ENCODE data around the gene CAMK2D. TPM values are rescaled to one million over a fixed set of nuclear protein-coding genes. Genes with fewer than 3 reads are reported as not detected.
"Not testable (repeated sequence)": the region's sequence is repeated elsewhere in the genome, so short reads cannot be mapped to it uniquely, and the experiment has no call there.

The CAMK2D gene
- total RNA-seq, 2 donors from 2014 or later: 132 to 187 TPM

DNA sequence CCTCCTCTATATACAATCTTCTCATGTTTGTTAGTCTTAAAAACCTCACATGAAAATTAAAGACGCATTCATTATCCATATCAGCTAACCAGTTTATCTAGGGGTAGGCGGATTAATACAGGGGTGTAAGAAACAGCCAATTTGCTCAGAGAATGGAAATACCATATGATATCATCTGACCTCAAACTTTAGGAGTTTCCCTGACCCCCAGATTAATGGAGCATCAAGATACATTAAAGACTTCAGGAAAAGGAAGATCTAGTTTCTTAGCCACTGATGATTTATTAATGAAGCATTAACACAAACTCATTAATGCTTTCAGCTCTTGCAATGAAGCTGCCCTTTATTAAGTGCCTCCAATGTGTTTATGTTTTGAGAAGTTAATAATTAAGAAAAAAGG, 67.5 kb downstream of the CAMK2D start:
- Histone ChIP-seq H3K27me3 (no peaks in the 10 kb centered on the region), H3K4me3 (no peak overlapping the region), H3K36me3 (no peaks in the 10 kb centered on the region), H3K4me1 (peaks cover 0 to 64% of the 10 kb centered on the region in 2 donors), H3K27ac (no peak overlapping the region), H3K9me3 (no peaks in the 10 kb centered on the region)
- TF ChIP-seq, protein P1, sequence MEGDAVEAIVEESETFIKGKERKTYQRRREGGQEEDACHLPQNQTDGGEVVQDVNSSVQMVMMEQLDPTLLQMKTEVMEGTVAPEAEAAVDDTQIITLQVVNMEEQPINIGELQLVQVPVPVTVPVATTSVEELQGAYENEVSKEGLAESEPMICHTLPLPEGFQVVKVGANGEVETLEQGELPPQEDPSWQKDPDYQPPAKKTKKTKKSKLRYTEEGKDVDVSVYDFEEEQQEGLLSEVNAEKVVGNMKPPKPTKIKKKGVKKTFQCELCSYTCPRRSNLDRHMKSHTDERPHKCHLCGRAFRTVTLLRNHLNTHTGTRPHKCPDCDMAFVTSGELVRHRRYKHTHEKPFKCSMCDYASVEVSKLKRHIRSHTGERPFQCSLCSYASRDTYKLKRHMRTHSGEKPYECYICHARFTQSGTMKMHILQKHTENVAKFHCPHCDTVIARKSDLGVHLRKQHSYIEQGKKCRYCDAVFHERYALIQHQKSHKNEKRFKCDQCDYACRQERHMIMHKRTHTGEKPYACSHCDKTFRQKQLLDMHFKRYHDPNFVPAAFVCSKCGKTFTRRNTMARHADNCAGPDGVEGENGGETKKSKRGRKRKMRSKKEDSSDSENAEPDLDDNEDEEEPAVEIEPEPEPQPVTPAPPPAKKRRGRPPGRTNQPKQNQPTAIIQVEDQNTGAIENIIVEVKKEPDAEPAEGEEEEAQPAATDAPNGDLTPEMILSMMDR (IDR thresholded peaks at IDR 0.05): no peak
- DNase-seq (ENCODE audit: low spot score): no peak

DNA sequence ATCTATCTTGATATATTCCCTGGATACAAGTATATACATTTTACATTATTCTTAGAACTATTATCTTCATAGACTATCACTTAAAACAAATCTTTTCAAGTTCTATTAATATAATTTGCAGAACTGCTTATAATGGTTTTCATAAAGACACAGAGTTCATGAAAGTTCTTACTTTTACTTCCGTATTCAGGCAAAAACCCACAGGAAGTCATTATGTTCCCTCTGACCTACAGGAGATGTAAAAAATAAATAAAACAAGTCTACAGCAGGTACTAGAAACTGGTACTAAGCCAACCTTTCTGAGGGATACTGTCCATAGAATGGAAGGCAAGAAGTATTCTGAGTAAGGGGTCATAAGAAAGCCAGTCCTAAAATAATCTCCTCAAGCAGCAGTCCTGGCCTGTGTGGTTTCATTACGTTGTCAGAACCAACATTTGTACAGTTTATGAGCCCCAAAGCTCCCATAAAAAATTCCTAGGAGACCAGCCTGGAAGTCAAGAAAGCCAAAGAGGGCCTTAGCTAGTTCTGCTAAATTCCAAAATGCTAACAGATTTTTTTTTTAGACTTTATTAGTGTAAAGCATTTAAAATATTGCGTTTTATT, 68.6 kb downstream of the CAMK2D start:
- Histone ChIP-seq H3K27me3 (no peaks in the 10 kb centered on the region), H3K4me3 (no peak overlapping the region), H3K4me1 (peaks cover 0 to 70% of the 10 kb centered on the region in 2 donors), H3K36me3 (no peaks in the 10 kb centered on the region), H3K9me3 (no peaks in the 10 kb centered on the region), H3K27ac (peak overlapping the region in 1 of 2 donors; percentile 9)
- DNase-seq (ENCODE audit: low spot score): no peak
- TF ChIP-seq, protein P1 (IDR thresholded peaks at IDR 0.05): no peak

DNA sequence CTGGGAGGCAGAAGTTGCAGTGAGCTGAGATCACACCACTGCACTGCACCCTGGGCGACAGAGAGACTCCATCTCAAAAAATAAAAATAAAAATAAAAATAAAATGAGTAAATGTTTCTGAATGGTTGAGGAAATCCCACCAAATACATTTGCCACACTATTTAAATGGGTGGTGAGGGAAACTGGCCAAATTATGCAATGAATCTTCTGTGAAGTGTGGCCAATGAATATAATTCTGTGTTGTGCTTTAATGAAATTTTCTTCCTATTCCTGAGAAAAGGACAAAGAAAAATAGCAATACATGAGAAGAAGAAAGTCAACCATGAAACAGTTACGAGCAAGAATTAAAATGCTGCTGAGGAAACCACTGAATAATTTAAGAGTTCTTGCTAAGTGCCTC, 69.9 kb downstream of the CAMK2D start:
- Histone ChIP-seq H3K27ac (no peak overlapping the region), H3K9me3 (no peaks in the 10 kb centered on the region), H3K4me1 (peaks cover 0 to 77% of the 10 kb centered on the region in 2 donors), H3K36me3 (no peaks in the 10 kb centered on the region), H3K4me3 (no peak overlapping the region), H3K27me3 (no peaks in the 10 kb centered on the region)
- no peak for DNase-seq (ENCODE audit: low spot score)
- TF ChIP-seq, protein P1 (IDR thresholded peaks at IDR 0.05): no peak

DNA sequence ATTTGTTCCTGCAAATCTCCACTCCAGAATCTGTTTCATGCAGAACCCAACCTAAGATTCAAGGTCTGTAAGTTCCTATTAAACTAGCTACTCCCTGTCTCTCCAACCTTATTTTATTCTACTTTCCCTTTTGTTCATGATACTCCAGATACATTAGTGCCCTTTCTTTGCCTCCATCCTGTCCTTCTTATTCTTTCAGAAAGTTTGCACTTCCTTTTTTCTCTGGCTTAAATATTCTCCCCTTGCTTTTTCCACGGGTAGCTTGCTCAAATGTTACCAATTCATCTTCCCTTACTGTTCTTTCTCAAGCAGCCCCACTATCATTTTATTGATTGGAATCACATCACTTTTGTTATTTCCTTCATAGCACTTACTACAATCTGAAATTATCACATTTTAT, 72.1 kb downstream of the CAMK2D start:
- TF ChIP-seq, protein P1 (IDR thresholded peaks at IDR 0.05): no peak
- no peak overlapping the region for H3K4me3 ChIP-seq
- H3K27me3 ChIP-seq: no peaks in the 10 kb centered on the region
- H3K27ac ChIP-seq: no peak overlapping the region
- H3K36me3 ChIP-seq: no peaks in the 10 kb centered on the region
- H3K9me3 ChIP-seq: no peaks in the 10 kb centered on the region
- no peak for DNase-seq (ENCODE audit: low spot score)
- peaks cover 0 to 67% of the 10 kb centered on the region in 2 donors for H3K4me1 ChIP-seq

DNA sequence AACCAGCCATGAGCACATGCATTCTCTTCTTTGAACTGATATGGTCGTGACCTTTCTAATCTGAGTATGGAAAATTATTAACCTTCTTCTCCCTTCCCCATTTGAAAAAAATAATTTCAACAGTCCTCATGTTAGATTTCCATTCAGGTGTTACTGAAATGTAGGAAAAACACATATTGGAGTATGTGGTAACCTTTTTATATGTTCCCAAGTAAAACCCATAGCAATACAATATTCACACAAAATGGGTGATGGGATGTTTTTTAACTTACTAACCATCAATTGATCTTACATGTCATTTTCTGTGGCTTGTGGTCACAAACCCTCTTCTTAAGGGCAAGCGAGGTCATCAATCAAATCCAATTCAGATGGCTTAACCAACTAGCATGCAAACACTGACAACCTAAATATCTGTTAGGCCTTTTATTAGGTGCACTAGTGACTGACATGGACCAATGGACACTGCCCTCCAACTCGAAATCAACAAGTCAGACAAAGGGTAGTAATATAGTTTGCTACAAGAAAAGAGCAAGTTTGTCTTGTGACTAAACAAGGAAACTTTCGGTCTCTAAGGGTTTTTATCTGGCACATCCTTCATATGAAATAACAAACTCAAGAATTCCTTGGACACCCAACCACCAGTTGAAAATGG, 74.3 kb downstream of the CAMK2D start:
- no peaks in the 10 kb centered on the region for H3K36me3 ChIP-seq
- no peak overlapping the region for H3K4me3 ChIP-seq
- H3K9me3 ChIP-seq: no peaks in the 10 kb centered on the region
- no peak for DNase-seq (ENCODE audit: low spot score)
- H3K27me3 ChIP-seq: no peaks in the 10 kb centered on the region
- H3K4me1 ChIP-seq: peaks cover 0 to 70% of the 10 kb centered on the region in 2 donors
- TF ChIP-seq, protein P1 (IDR thresholded peaks at IDR 0.05): no peak
- peak overlapping the region in 1 of 2 donors; percentile 6 for H3K27ac ChIP-seq

DNA sequence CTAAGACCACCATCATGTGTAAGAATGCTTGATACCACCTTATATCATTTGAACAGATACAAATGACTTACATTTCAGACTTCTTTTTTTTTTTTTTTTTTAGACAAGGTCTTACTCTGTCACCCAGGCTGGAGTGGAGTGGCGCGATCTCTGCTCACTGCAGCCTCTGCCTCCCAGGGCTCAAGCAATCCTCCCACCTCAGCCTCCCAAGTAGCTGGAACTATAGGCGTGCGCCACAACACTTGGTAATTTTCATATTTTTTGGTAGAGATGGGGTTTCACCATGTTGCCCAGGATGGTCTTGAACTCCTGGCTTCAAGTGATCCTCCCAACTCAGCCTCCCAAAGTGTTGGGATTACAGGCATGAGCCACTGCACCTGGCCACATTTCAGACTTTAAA, 76.4 kb downstream of the CAMK2D start:
- not testable (repeated sequence) for H3K27me3 ChIP-seq; H3K9me3 ChIP-seq; H3K36me3 ChIP-seq; DNase-seq (ENCODE audit: low spot score); H3K4me3 ChIP-seq
- peak overlapping the region; percentile 57 to 78 for H3K27ac ChIP-seq
- peaks cover 0 to 51% of the 10 kb centered on the region in 2 donors for H3K4me1 ChIP-seq
